PC-3 (cell line): ENCODE measurements around the gene CACNA1D. TPM values are rescaled to one million over a fixed set of nuclear protein-coding genes. Genes with fewer than 3 reads are reported as not detected.

ENCODE experiments used
- ATAC-seq: fragments of 200-7000 bp; cut with Tn5 transposase; 2 replicates; pipeline ENCODE4 v1.9.1; 2020; ENCODE audit warnings: mild to moderate bottlenecking, moderate library complexity
- BruUV-seq: library from RNA; stranded (reverse); fragments of 400-500 nt; replicated peaks from 2 replicates; lab custom pipeline; 2021; lab: Mats Ljungman, UMichigan
- CTCF ChIA-PET: fragments of 300-600 bp; sonication (Branson Sonifier 250); formaldehyde crosslinking; loops from one replicate; lab custom pipeline; 2022; ENCODE audit warnings: antibody characterized with exemption; lab: Charles Lee
- POLR2A ChIA-PET: fragments of 300-600 bp; sonication (Branson Sonifier 250); formaldehyde crosslinking; loops from one replicate; lab custom pipeline; 2022; ENCODE audit warnings: antibody characterized with exemption; ENCODE audit not compliant: unreplicated experiment; lab: Charles Lee
- DNase-seq: peaks from one replicate; pipeline ENCODE4 v3.0.0-alpha.2; 2015
- H2AFZ ChIP-seq: fragments of 300-600 bp; sonication (generic); 2 replicates; pipeline ENCODE4 v1.6.0; 2016; ENCODE audit warnings: antibody characterized with exemption, low read length
- H3F3A ChIP-seq: fragments of 300-600 bp; sonication (generic); one replicate; pipeline ENCODE4 v1.6.0; 2017; ENCODE audit warnings: antibody characterized with exemption, low read length, control low read depth, mild to moderate bottlenecking; ENCODE audit not compliant: unreplicated experiment
- H3K27ac ChIP-seq: fragments of 300-600 bp; sonication (generic); 2 replicates; pipeline ENCODE4 v1.5.1; 2016; ENCODE audit warnings: mild to moderate bottlenecking, low read length
- H3K27me3 ChIP-seq: fragments of 300-600 bp; sonication (generic); 2 replicates; pipeline ENCODE4 v1.6.1; 2016; ENCODE audit warnings: low read length, mixed read lengths
- H3K36me3 ChIP-seq: fragments of 300-600 bp; sonication (generic); 2 replicates; pipeline ENCODE4 v1.6.1; 2016; ENCODE audit warnings: low read depth, mixed run types, low read length, mixed read lengths
- H3K4me1 ChIP-seq: fragments of 300-600 bp; sonication (generic); 2 replicates; pipeline ENCODE4 v1.5.1; 2016; ENCODE audit warnings: low read length; ENCODE audit not compliant: insufficient read depth
- H3K4me2 ChIP-seq: fragments of 300-600 bp; sonication (generic); 2 replicates; pipeline ENCODE4 v1.6.0; 2016; ENCODE audit warnings: low read length
- H3K4me3 ChIP-seq: fragments of 300-600 bp; sonication (generic); 2 replicates; pipeline ENCODE4 v1.5.1; 2016; ENCODE audit warnings: mild to moderate bottlenecking, low read length, mixed read lengths
- H3K79me2 ChIP-seq: fragments of 300-600 bp; sonication (generic); 2 replicates; pipeline ENCODE4 v1.6.1; 2017; ENCODE audit warnings: low read length, mixed read lengths
- H3K9ac ChIP-seq: fragments of 300-600 bp; sonication (generic); 2 replicates; pipeline ENCODE4 v1.6.0; 2016; ENCODE audit warnings: mild to moderate bottlenecking, low read length
- H3K9me2 ChIP-seq: fragments of 300-600 bp; sonication (generic); replicated peaks from 2 replicates; pipeline ENCODE4 v1.6.1; 2016; ENCODE audit warnings: mixed run types, low read length, mixed read lengths
- H3K9me3 ChIP-seq: fragments of 300-600 bp; sonication (generic); 2 replicates; pipeline ENCODE4 v1.6.1; 2016; ENCODE audit warnings: low read length, mixed read lengths
- H4K20me1 ChIP-seq: fragments of 300-600 bp; sonication (generic); 2 replicates; pipeline ENCODE4 v1.6.1; 2016; ENCODE audit warnings: low read length, mixed read lengths
- EZH2 ChIP-seq: fragments of 300-600 bp; sonication (generic); IDR thresholded peaks from one replicate; pipeline ENCODE4 v1.6.1; 2017; ENCODE audit warnings: antibody characterized with exemption, mild to moderate bottlenecking, low read length; ENCODE audit not compliant: unreplicated experiment
- EZH2phosphoT487 ChIP-seq: fragments of 300-600 bp; sonication (generic); IDR thresholded peaks from 2 replicates; pipeline ENCODE4 v1.6.1; 2018; ENCODE audit warnings: mild to moderate bottlenecking, antibody characterized with exemption, low read length, borderline replicate concordance
- intact Hi-C: fragments of 100-400 bp; cut with micrococcal nuclease; formaldehyde crosslinking; loops from 2 replicates; pipeline ENCODE4 v1.9.0; 2023
- total RNA-seq: library from RNA; depleted of rRNA; stranded (reverse); fragments of >200 nt; gene quantifications from 2 replicates; pipeline ENCODE4 v1.2.3, GENCODE V29; 2014
- TF ChIP-seq, protein P1 (sequence below): fragments of 300-600 bp; sonication (generic); conservative IDR thresholded peaks from 2 replicates; pipeline ENCODE4 v1.5.1; 2017; ENCODE audit warnings: antibody characterized with exemption, low read depth, mild to moderate bottlenecking, low read length

The CACNA1D gene
- total RNA-seq, 1 experiment from 2014 or later = not detected

DNA sequence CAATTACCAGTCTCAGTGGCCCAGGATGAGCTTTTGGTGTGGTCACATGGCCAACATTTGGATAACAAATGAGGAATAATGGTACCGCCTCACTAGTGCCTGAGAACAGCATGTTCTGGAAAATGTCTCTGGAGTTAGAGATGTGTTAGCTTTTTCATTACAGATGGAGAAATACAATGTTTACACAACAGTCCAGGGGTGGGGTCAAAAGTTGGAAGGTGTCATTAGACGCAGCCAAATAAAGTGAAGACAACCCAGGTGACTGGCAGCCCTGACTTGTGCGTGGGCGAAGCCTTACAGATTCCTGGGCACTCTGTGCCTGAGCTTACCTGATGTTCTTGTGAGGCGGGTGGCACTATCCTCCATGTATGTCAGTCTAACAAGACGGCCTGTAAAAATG lies 364.8 kb downstream of the CACNA1D start:
- Histone ChIP-seq H3K79me2 (no peaks in the 10 kb centered on the region), H3K9me3 (no peaks in the 10 kb centered on the region), H3K9ac (no peak overlapping the region), H3K36me3 (0 out of 2 replicates have a peak, but pooled peaks cover 3% of the 10 kb centered on the region), H3F3A (no peaks in the 10 kb centered on the region), H4K20me1 (no peaks in the 10 kb centered on the region), H3K4me1 (no peaks in the 10 kb centered on the region), H3K27ac (no peak overlapping the region), H2AFZ (no peak overlapping the region), H3K4me3 (no peak overlapping the region), H3K9me2 (no peaks in the 10 kb centered on the region), H3K27me3 (no peaks in the 10 kb centered on the region), H3K4me2 (no peak overlapping the region)
- BruUV-seq = no TSS peak
- intact Hi-C loops = no loop called here
- no peak for ATAC-seq
- TF ChIP-seq EZH2phosphoT487 (no peak), EZH2 (no peak)
- TF ChIP-seq, protein P1, sequence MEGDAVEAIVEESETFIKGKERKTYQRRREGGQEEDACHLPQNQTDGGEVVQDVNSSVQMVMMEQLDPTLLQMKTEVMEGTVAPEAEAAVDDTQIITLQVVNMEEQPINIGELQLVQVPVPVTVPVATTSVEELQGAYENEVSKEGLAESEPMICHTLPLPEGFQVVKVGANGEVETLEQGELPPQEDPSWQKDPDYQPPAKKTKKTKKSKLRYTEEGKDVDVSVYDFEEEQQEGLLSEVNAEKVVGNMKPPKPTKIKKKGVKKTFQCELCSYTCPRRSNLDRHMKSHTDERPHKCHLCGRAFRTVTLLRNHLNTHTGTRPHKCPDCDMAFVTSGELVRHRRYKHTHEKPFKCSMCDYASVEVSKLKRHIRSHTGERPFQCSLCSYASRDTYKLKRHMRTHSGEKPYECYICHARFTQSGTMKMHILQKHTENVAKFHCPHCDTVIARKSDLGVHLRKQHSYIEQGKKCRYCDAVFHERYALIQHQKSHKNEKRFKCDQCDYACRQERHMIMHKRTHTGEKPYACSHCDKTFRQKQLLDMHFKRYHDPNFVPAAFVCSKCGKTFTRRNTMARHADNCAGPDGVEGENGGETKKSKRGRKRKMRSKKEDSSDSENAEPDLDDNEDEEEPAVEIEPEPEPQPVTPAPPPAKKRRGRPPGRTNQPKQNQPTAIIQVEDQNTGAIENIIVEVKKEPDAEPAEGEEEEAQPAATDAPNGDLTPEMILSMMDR = no peak
- no peak for DNase-seq
- CTCF ChIA-PET = no interaction called here
- POLR2A ChIA-PET = no interaction called here

DNA sequence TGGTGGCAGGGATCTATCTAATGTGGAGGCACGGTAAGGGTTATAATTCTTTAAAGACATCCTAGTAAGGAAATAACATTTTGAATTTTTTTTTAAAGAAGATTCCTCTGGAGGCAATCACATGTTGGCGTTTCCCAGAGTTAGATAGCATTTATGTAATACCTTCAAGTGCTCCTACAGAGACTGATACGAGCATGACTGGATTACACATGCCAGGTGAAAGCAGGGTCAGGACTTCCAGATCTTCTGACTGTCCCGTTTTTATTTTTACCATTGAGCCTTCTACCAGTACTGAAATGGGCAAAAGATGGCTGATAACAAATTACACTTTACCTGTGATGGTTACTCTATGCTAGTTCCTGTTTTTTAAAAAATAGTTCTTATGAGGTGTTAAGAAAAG lies 365.8 kb downstream of the CACNA1D start:
- Histone ChIP-seq H3K79me2 (no peaks in the 10 kb centered on the region), H3K36me3 (peaks cover 3% of the 10 kb centered on the region; the same call in 1 of the 2 replicates), H3K9me3 (no peaks in the 10 kb centered on the region), H4K20me1 (no peaks in the 10 kb centered on the region), H3K9me2 (no peaks in the 10 kb centered on the region), H3K27ac (no peak overlapping the region), H3F3A (no peaks in the 10 kb centered on the region), H3K27me3 (no peaks in the 10 kb centered on the region), H3K4me1 (no peaks in the 10 kb centered on the region), H3K4me3 (no peak overlapping the region), H3K9ac (no peak overlapping the region), H3K4me2 (no peak overlapping the region), H2AFZ (no peak overlapping the region)
- BruUV-seq = no TSS peak
- no peak for DNase-seq
- ATAC-seq = no peak
- TF ChIP-seq, protein P1 = no peak
- TF ChIP-seq EZH2phosphoT487 (no peak), EZH2 (no peak)
- intact Hi-C loops = no loop called here
- CTCF ChIA-PET = no interaction called here
- POLR2A ChIA-PET = no interaction called here

DNA sequence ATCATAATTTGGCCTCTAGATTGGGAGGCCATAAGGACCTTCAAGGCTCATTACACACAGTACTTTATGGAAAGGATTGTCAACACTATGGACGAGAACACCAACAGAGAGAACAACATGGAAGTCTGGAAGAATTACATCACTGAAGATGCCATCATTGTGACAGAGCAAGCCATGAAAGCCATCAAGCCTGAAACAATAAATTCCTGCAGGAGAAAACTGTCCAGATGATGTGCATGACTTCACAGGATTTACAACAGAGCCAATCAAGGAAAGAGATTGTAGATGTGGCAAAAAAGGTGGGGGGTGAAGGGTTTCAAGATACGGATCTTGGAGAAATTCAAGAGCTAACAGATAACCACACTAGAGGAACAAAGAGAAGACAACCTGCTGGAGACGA lies 367.8 kb downstream of the CACNA1D start:
- H3K4me1 ChIP-seq = no peaks in the 10 kb centered on the region
- ChIA-PET POLR2A (no interaction called here), CTCF (no interaction called here)
- H3K9me2 ChIP-seq = no peaks in the 10 kb centered on the region
- no peaks in the 10 kb centered on the region for H3K27me3 ChIP-seq
- intact Hi-C loops = no loop called here
- no TSS peak for BruUV-seq
- no peaks in the 10 kb centered on the region for H3F3A ChIP-seq
- no peak for ATAC-seq
- no peak overlapping the region for H3K27ac ChIP-seq
- no peak overlapping the region for H2AFZ ChIP-seq
- no peaks in the 10 kb centered on the region for H4K20me1 ChIP-seq
- no peak overlapping the region for H3K9ac ChIP-seq
- no peak overlapping the region for H3K4me2 ChIP-seq
- TF ChIP-seq EZH2phosphoT487 (no peak), EZH2 (no peak)
- TF ChIP-seq, protein P1 = no peak
- no peaks in the 10 kb centered on the region for H3K9me3 ChIP-seq
- no peaks in the 10 kb centered on the region for H3K79me2 ChIP-seq
- no peak overlapping the region for H3K4me3 ChIP-seq
- DNase-seq = no peak
- H3K36me3 ChIP-seq = peaks cover 7% of the 10 kb centered on the region; the same call in 1 of the 2 replicates
